BLaER1 (cell line): ENCODE data around the gene MPZL1.

Experiments
- H3K27ac ChIP-seq: shearing (Covaris generic); formaldehyde crosslinking; 2 replicates; pipeline ENCODE4 v1.8.1; 2022
- H3K27me3 ChIP-seq: shearing (Covaris generic); formaldehyde crosslinking; 2 replicates; pipeline ENCODE4 v1.8.1; 2022
- H3K36me3 ChIP-seq: shearing (Covaris generic); formaldehyde crosslinking; 2 replicates; pipeline ENCODE4 v1.8.1; 2022
- H3K4me1 ChIP-seq: shearing (Covaris generic); formaldehyde crosslinking; 2 replicates; pipeline ENCODE4 v1.8.1; 2022
- H3K4me2 ChIP-seq: shearing (Covaris generic); formaldehyde crosslinking; 2 replicates; pipeline ENCODE4 v1.8.1; 2022
- H3K4me3 ChIP-seq: shearing (Covaris generic); formaldehyde crosslinking; 2 replicates; pipeline ENCODE4 v1.8.1; 2022
- H3K9ac ChIP-seq: shearing (Covaris generic); formaldehyde crosslinking; 2 replicates; pipeline ENCODE4 v1.8.1; 2022
- H3K9me3 ChIP-seq: shearing (Covaris generic); formaldehyde crosslinking; 2 replicates; pipeline ENCODE4 v1.8.1; 2022
- H4K20me1 ChIP-seq: shearing (Covaris generic); formaldehyde crosslinking; 2 replicates; pipeline ENCODE4 v1.8.1; 2022
- Cebpa-rat ChIP-seq: shearing (Covaris generic); IDR thresholded peaks from 2 replicates; pipeline ENCODE4 v1.8.1; 2022

MPZL1 gene

GRCh38 chr1:167681024-167681423 is 40.8 kb upstream of the MPZL1 start:
- no peak overlapping the region for H3K27ac ChIP-seq
- H3K27me3 ChIP-seq = no peaks in the 10 kb centered on the region
- no peak for TF ChIP-seq Cebpa-rat
- peaks cover 98% of the 10 kb centered on the region for H3K36me3 ChIP-seq
- no peak overlapping the region for H3K9ac ChIP-seq
- peaks cover 100% of the 10 kb centered on the region for H4K20me1 ChIP-seq
- no peaks in the 10 kb centered on the region for H3K9me3 ChIP-seq
- H3K4me1 ChIP-seq = peaks cover 86% of the 10 kb centered on the region
- H3K4me3 ChIP-seq = no peak overlapping the region
- H3K4me2 ChIP-seq = no peak overlapping the region

GRCh38 chr1:167681451-167682098 is 40.2 kb upstream of the MPZL1 start:
- no peak for TF ChIP-seq Cebpa-rat
- Histone ChIP-seq H4K20me1 (peaks cover 100% of the 10 kb centered on the region), H3K4me3 (no peak overlapping the region), H3K9me3 (no peaks in the 10 kb centered on the region), H3K4me2 (no peak overlapping the region), H3K27ac (no peak overlapping the region), H3K9ac (no peak overlapping the region), H3K27me3 (no peaks in the 10 kb centered on the region), H3K36me3 (peaks cover 98% of the 10 kb centered on the region), H3K4me1 (peaks cover 87% of the 10 kb centered on the region)

GRCh38 chr1:167683226-167683625 is 38.6 kb upstream of the MPZL1 start:
- Histone ChIP-seq H4K20me1 (peaks cover 100% of the 10 kb centered on the region), H3K4me3 (no peak overlapping the region), H3K4me2 (no peak overlapping the region), H3K36me3 (peaks cover 99% of the 10 kb centered on the region), H3K27me3 (no peaks in the 10 kb centered on the region), H3K9me3 (no peaks in the 10 kb centered on the region), H3K4me1 (peaks cover 86% of the 10 kb centered on the region), H3K9ac (no peak overlapping the region), H3K27ac (0 out of 2 replicates have a peak overlapping the region, but pooled peaks have one; percentile 24)
- TF ChIP-seq Cebpa-rat = no peak

- H3K4me2 ChIP-seq = no peak overlapping the region
- peaks cover 80% of the 10 kb centered on the region for H3K4me1 ChIP-seq
- 0 out of 2 replicates have a peak overlapping the region, but pooled peaks have one; percentile 24 for H3K27ac ChIP-seq
- H4K20me1 ChIP-seq = peaks cover 100% of the 10 kb centered on the region
- H3K4me3 ChIP-seq = no peak overlapping the region
- H3K27me3 ChIP-seq = no peaks in the 10 kb centered on the region
- H3K36me3 ChIP-seq = peaks cover 100% of the 10 kb centered on the region
- TF ChIP-seq Cebpa-rat = no peak
- H3K9me3 ChIP-seq = no peaks in the 10 kb centered on the region
- H3K9ac ChIP-seq = no peak overlapping the region
Observed at GRCh38 chr1:167683641-167684502, 37.9 kb upstream of the MPZL1 start.

- 0 out of 2 replicates have a peak overlapping the region, but pooled peaks have one; percentile 14 for H3K27ac ChIP-seq
- H3K4me1 ChIP-seq = peaks cover 62% of the 10 kb centered on the region
- H4K20me1 ChIP-seq = peaks cover 100% of the 10 kb centered on the region
- H3K4me2 ChIP-seq = no peak overlapping the region; the same call in 1 of the 2 replicates
- H3K27me3 ChIP-seq = no peaks in the 10 kb centered on the region
- no peak overlapping the region for H3K9ac ChIP-seq
- no peak overlapping the region for H3K4me3 ChIP-seq
- no peaks in the 10 kb centered on the region for H3K9me3 ChIP-seq
- H3K36me3 ChIP-seq = peaks cover 100% of the 10 kb centered on the region
- no peak for TF ChIP-seq Cebpa-rat
Observed at GRCh38 chr1:167685844-167686243, 35.9 kb upstream of the MPZL1 start.

GRCh38 chr1:167687919-167688519 is 33.8 kb upstream of the MPZL1 start:
- no peak for TF ChIP-seq Cebpa-rat
- H3K4me1 ChIP-seq = peaks cover 47% of the 10 kb centered on the region
- H3K4me2 ChIP-seq = peak overlapping the region; percentile 35
- H4K20me1 ChIP-seq = peaks cover 100% of the 10 kb centered on the region
- H3K4me3 ChIP-seq = no peak overlapping the region
- H3K9ac ChIP-seq = no peak overlapping the region
- H3K36me3 ChIP-seq = peaks cover 100% of the 10 kb centered on the region
- no peaks in the 10 kb centered on the region for H3K9me3 ChIP-seq
- no peaks in the 10 kb centered on the region for H3K27me3 ChIP-seq
- no peak overlapping the region for H3K27ac ChIP-seq

- no peak overlapping the region for H3K4me3 ChIP-seq
- H3K4me1 ChIP-seq = peaks cover 34% of the 10 kb centered on the region
- no peak overlapping the region for H3K27ac ChIP-seq
- H3K9ac ChIP-seq = no peak overlapping the region
- no peak for TF ChIP-seq Cebpa-rat
- peaks cover 100% of the 10 kb centered on the region for H3K36me3 ChIP-seq
- no peaks in the 10 kb centered on the region for H3K9me3 ChIP-seq
- peaks cover 100% of the 10 kb centered on the region for H4K20me1 ChIP-seq
- no peak overlapping the region for H3K4me2 ChIP-seq
- no peaks in the 10 kb centered on the region for H3K27me3 ChIP-seq
Observed at GRCh38 chr1:167689567-167689920, 32.2 kb upstream of the MPZL1 start.

- Histone ChIP-seq H3K27me3 (no peaks in the 10 kb centered on the region), H3K4me3 (no peak overlapping the region), H3K4me2 (no peak overlapping the region), H3K9me3 (no peaks in the 10 kb centered on the region), H3K9ac (no peak overlapping the region), H3K36me3 (peaks cover 100% of the 10 kb centered on the region), H3K27ac (no peak overlapping the region), H3K4me1 (peaks cover 29% of the 10 kb centered on the region), H4K20me1 (peaks cover 100% of the 10 kb centered on the region)
- no peak for TF ChIP-seq Cebpa-rat
Observed at GRCh38 chr1:167690053-167690452, 31.7 kb upstream of the MPZL1 start.

GRCh38 chr1:167693425-167694045 is 28.2 kb upstream of the MPZL1 start:
- H3K36me3 ChIP-seq = peaks cover 100% of the 10 kb centered on the region
- no peaks in the 10 kb centered on the region for H3K9me3 ChIP-seq

More at GRCh38 chr1:167693425-167694045, 28.2 kb upstream of the MPZL1 start:
- Histone ChIP-seq H3K27ac (no peak overlapping the region), H4K20me1 (peaks cover 100% of the 10 kb centered on the region), H3K4me2 (no peak overlapping the region), H3K4me3 (no peak overlapping the region), H3K4me1 (no peaks in the 10 kb centered on the region), H3K9ac (no peak overlapping the region), H3K27me3 (no peaks in the 10 kb centered on the region)
- no peak for TF ChIP-seq Cebpa-rat
